IMR-90 (cell line): ENCODE data around the gene NRARP. TPM values are rescaled to one million over a fixed set of nuclear protein-coding genes. Genes with fewer than 3 reads are reported as not detected.

ENCODE experiments used
- ATAC-seq: fragments of 200-7000 bp; cut with Tn5 transposase; 2 replicates; pipeline ENCODE4 v1.9.1; 2020; ENCODE audit warnings: low read depth, mild to moderate bottlenecking, moderate library complexity
- BruUV-seq: library from RNA; stranded (reverse); fragments of 400-500 nt; replicated peaks from 2 replicates; lab custom pipeline; 2021; lab: Mats Ljungman, UMichigan
- CTCF ChIA-PET: fragments of 300-600 bp; formaldehyde crosslinking; extraction: SDS; loops from one replicate; lab custom pipeline; 2021; ENCODE audit warnings: antibody characterized with exemption; lab: Yijun Ruan, JAX
- POLR2A ChIA-PET: fragments of 300-600 bp; sonication (Branson Sonifier 250); formaldehyde crosslinking; loops from one replicate; lab custom pipeline; 2022; ENCODE audit warnings: antibody characterized with exemption; ENCODE audit not compliant: unreplicated experiment; lab: Charles Lee
- DNase-seq: peaks from one replicate; pipeline ENCODE4 v3.0.0; 2013
- H2AFZ ChIP-seq: replicated peaks from 2 replicates; pipeline ENCODE3; 2013; ENCODE audit warnings: low read length, mild to moderate bottlenecking; ENCODE audit not compliant: poor library complexity
- H2AK5ac ChIP-seq: 2 replicates; pipeline ENCODE4 v1.6.1; 2013; ENCODE audit warnings: low read depth, low read length, inconsistent platforms
- H2AK9ac ChIP-seq: replicated peaks from 2 replicates; pipeline ENCODE3; 2013; ENCODE audit warnings: mild to moderate bottlenecking, low read depth, low read length, moderate library complexity; ENCODE audit not compliant: poor library complexity
- H2BK120ac ChIP-seq: 2 replicates; pipeline ENCODE4 v1.6.1; 2013; ENCODE audit warnings: low read depth, low read length, inconsistent platforms
- H2BK15ac ChIP-seq: 3 replicates; pipeline ENCODE4 v1.6.1; 2013; ENCODE audit warnings: low read depth, low read length, inconsistent platforms
- H2BK20ac ChIP-seq: 2 replicates; pipeline ENCODE4 v1.6.1; 2013; ENCODE audit warnings: low read depth, mild to moderate bottlenecking, inconsistent platforms, low read length, moderate library complexity
- H2BK5ac ChIP-seq: 2 replicates; pipeline ENCODE4 v1.6.1; 2013; ENCODE audit warnings: mild to moderate bottlenecking, low read depth, low read length, inconsistent platforms; ENCODE audit not compliant: poor library complexity, severe bottlenecking
- H3K14ac ChIP-seq: replicated peaks from 2 replicates; pipeline ENCODE4 v1.6.1; 2013; ENCODE audit warnings: low read depth, low read length, inconsistent platforms
- H3K18ac ChIP-seq: 2 replicates; pipeline ENCODE4 v1.6.1; 2013; ENCODE audit warnings: low read depth, low read length, control low read depth
- H3K23ac ChIP-seq: 2 replicates; pipeline ENCODE4 v1.6.1; 2013; ENCODE audit warnings: low read depth, low read length, inconsistent platforms
- H3K27ac ChIP-seq: 2 replicates; pipeline ENCODE4 v1.5.1; 2013; ENCODE audit warnings: mild to moderate bottlenecking, control low read depth, low read length; ENCODE audit not compliant: insufficient read depth
- H3K27me3 ChIP-seq: 2 replicates; pipeline ENCODE4 v1.6.1; 2013; ENCODE audit warnings: low read length; ENCODE audit not compliant: control insufficient read depth, insufficient read depth
- H3K36me3 ChIP-seq: 2 replicates; pipeline ENCODE4 v1.6.1; 2013; ENCODE audit warnings: low read length, mixed read lengths; ENCODE audit not compliant: control insufficient read depth, insufficient read depth
- H3K4ac ChIP-seq: 2 replicates; pipeline ENCODE4 v1.6.1; 2013; ENCODE audit warnings: low read depth, low read length, inconsistent platforms
- H3K4me1 ChIP-seq: 2 replicates; pipeline ENCODE4 v1.6.1; 2013; ENCODE audit warnings: low read length, mixed read lengths; ENCODE audit not compliant: control insufficient read depth, insufficient read depth
- H3K4me2 ChIP-seq: 2 replicates; pipeline ENCODE4 v1.6.1; 2013; ENCODE audit warnings: low read depth, mild to moderate bottlenecking, control low read depth, low read length, moderate library complexity
- H3K4me3 ChIP-seq: 2 replicates; pipeline ENCODE4 v1.5.1; 2013; ENCODE audit warnings: low read depth, mild to moderate bottlenecking, control low read depth, low read length, moderate library complexity; ENCODE audit not compliant: insufficient read depth
- H3K56ac ChIP-seq: 2 replicates; pipeline ENCODE4 v1.6.1; 2013; ENCODE audit warnings: low read length, inconsistent platforms; ENCODE audit not compliant: insufficient read depth; ENCODE audit errors: extremely low read depth
- H3K79me1 ChIP-seq, 2 experiments: 2 replicates each; pipeline ENCODE4 v1.6.1; 2013; ENCODE audit warnings: low read length in 2 of 2, inconsistent platforms in 1 of 2, low read depth in 1 of 2
- H3K9ac ChIP-seq: 2 replicates; pipeline ENCODE4 v1.6.1; 2013; ENCODE audit warnings: low read depth, low read length, control low read depth
- H3K9me1 ChIP-seq: 2 replicates; pipeline ENCODE4 v1.6.1; 2013; ENCODE audit warnings: low read length, inconsistent platforms; ENCODE audit not compliant: insufficient read depth
- H3K9me3 ChIP-seq: 2 replicates; pipeline ENCODE4 v1.6.1; 2013; ENCODE audit warnings: low read length; ENCODE audit not compliant: control insufficient read depth, insufficient read depth
- H4K20me1 ChIP-seq: 2 replicates; pipeline ENCODE4 v1.6.1; 2013; ENCODE audit warnings: low read length, inconsistent platforms; ENCODE audit not compliant: insufficient read depth
- H4K5ac ChIP-seq: 2 replicates; pipeline ENCODE4 v1.6.1; 2013; ENCODE audit warnings: mild to moderate bottlenecking, low read depth, low read length, control low read depth
- H4K8ac ChIP-seq, 2 experiments: 2 replicates each; pipeline ENCODE4 v1.6.1; 2013; ENCODE audit warnings: low read depth in 2 of 2, low read length in 2 of 2, control low read depth in 1 of 2, inconsistent platforms in 1 of 2
- H4K91ac ChIP-seq: 2 replicates; pipeline ENCODE4 v1.6.1; 2013; ENCODE audit warnings: low read depth, low read length, inconsistent platforms; ENCODE audit not compliant: insufficient read depth
- NFE2L2 ChIP-seq: fragments of 150-350 bp; IDR thresholded peaks from 2 replicates; pipeline ENCODE4 v1.6.1; 2016; ENCODE audit warnings: low read depth, mild to moderate bottlenecking, low read length
- RAD21 ChIP-seq: IDR thresholded peaks from 2 replicates; pipeline ENCODE4 v1.6.1; 2012; ENCODE audit warnings: low read length, improper control_type of control experiment
- RCOR1 ChIP-seq: IDR thresholded peaks from 2 replicates; pipeline ENCODE4 v1.6.1; 2012; ENCODE audit warnings: mild to moderate bottlenecking, low read length, improper control_type of control experiment; ENCODE audit not compliant: insufficient replicate concordance
- WGBS, 2 experiments: methylation state at CpG; one replicate each; pipeline versions ENCODE4 v1.1.5 to v1.1.7; 2013; ENCODE audit warnings: missing lambda C conversion rate in 2 of 2; ENCODE audit not compliant: insufficient read length in 1 of 2; ENCODE audit errors: extremely low coverage in 2 of 2; 5-methylcytosine and 5-hydroxymethylcytosine counted together
- dilution Hi-C: fragments of 300-500 bp; cut with HindIII; formaldehyde crosslinking; loops from one replicate; pipeline ENCODE4 v1.14.3; 2018; ENCODE audit warnings: low sequenced_read_pairs; ENCODE audit not compliant: unreplicated experiment
- in situ Hi-C: fragments of 300-500 bp; cut with MboI; formaldehyde crosslinking; loops from 3 replicates; pipeline ENCODE4 v1.14.3; 2019; ENCODE audit warnings: low sequenced_read_pairs, inconsistent platforms, mixed read lengths
- intact Hi-C: fragments of 100-400 bp; cut with micrococcal nuclease; formaldehyde crosslinking; loops from 2 replicates; pipeline ENCODE4 v1.10.0; 2022
- polyA plus RNA-seq, 3 experiments: library from polyadenylated mRNA; depleted of rRNA; stranded (reverse); fragments of >200 nt; gene quantifications; 2 replicates each; pipeline ENCODE4 v1.2.3, GENCODE V29; 2012; ENCODE audit warnings: low replicate concordance in 1 of 3
- total RNA-seq: library from RNA; depleted of rRNA; stranded (reverse); fragments of >200 nt; gene quantifications from 2 replicates; pipeline ENCODE4 v1.2.3, GENCODE V29; 2012

NRARP gene
- total and polyA plus RNA-seq, 2 of the 4 experiments (the other 2 are of a cell fraction): 0.15 TPM; not detected in 1

DNA sequence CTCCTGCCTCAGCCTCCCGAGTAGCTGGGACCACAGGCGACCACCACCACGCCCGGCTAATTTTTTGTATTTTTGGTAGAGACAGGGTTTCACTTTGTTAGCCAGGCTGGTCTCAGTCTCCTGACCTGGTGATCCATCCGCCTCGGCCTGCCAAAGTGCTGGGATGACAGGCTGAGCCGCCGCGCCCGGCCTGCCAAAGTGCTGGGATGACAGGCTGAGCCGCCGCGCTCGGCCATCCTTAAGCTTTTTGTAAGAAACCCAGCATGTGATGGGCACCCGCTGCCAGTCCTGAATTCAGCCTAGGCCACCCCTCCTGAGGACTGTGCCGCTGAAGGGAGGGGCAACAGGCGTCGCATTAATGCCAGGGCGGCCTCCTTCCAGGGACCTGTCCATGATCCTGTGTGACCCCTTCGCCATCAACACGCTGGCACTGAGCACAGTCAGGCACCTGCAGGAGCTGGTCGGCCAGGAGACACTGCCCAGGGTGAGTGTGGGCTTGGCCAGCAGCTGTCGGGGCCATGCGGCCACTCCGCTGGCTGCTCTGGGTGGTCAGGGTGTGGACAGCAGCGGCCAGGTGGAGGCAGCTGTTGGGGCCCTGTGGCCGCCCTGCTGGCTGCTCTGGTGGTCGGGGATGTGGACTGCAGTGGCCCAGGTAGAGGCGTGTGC lies 36.4 kb downstream of the NRARP start:
- no peak overlapping the region for H2BK5ac ChIP-seq
- H3K4me1 ChIP-seq: peaks cover 12% of the 10 kb centered on the region
- no peak overlapping the region for H3K9ac ChIP-seq
- no TSS peak for BruUV-seq
- H3K36me3 ChIP-seq: peaks cover 51% of the 10 kb centered on the region
- H4K5ac ChIP-seq: no peak overlapping the region
- no peak overlapping the region for H2BK20ac ChIP-seq
- ATAC-seq (no peak), DNase-seq (no peak)
- H4K91ac ChIP-seq: no peak overlapping the region
- peaks cover 24% of the 10 kb centered on the region for H4K20me1 ChIP-seq
- TF ChIP-seq NFE2L2 (no peak), RAD21 (no peak), RCOR1 (no peak)
- no peak overlapping the region for H2AK5ac ChIP-seq
- H2BK15ac ChIP-seq: no peak overlapping the region
- no peaks in the 10 kb centered on the region for H3K27me3 ChIP-seq
- H3K18ac ChIP-seq: no peak overlapping the region
- H3K27ac ChIP-seq: no peak overlapping the region
- H3K56ac ChIP-seq: no peak overlapping the region
- CTCF ChIA-PET: no interaction called here
- H2AFZ ChIP-seq: no peak overlapping the region
- H3K9me3 ChIP-seq: no peaks in the 10 kb centered on the region
- H4K8ac ChIP-seq: no peak overlapping the region
- dilution Hi-C loops (no loop called here), intact Hi-C loops (no loop called here), in situ Hi-C loops (no loop called here)
- H2AK9ac ChIP-seq: no peak overlapping the region
- POLR2A ChIA-PET: interaction anchor here (0.6 kb wide), 1 partner anchor 19 kb away, joined by 7 read pairs; no protein-coding TSS in a partner anchor
- H3K4me2 ChIP-seq: no peak overlapping the region
- H3K14ac ChIP-seq: no peak overlapping the region
- no peak overlapping the region for H3K23ac ChIP-seq
- H3K4ac ChIP-seq: no peak overlapping the region
- WGBS, 2 experiments: 99% methylated on average over 12 of the region's 29 CpGs; no CpG with 5 or more reads in 1 of the 2 experiments
- H3K4me3 ChIP-seq: no peak overlapping the region
- H3K79me1 ChIP-seq: peaks cover 13 to 48% of the 10 kb centered on the region in 2 experiments; a peak in 3 of 4 replicates
- H2BK120ac ChIP-seq: no peak overlapping the region
- peaks cover 14% of the 10 kb centered on the region for H3K9me1 ChIP-seq
